ELR (cell line): ENCODE measurements around the gene ALOX5.
"Not testable (repeated sequence)": the region's sequence is repeated elsewhere in the genome, so short reads cannot be mapped to it uniquely, and the experiment has no call there.

Experiments used
- DNase-seq: peaks from one replicate; pipeline ENCODE4 v3.0.0-alpha.2; 2015; ENCODE audit warnings: low read depth

The ALOX5 gene

DNA sequence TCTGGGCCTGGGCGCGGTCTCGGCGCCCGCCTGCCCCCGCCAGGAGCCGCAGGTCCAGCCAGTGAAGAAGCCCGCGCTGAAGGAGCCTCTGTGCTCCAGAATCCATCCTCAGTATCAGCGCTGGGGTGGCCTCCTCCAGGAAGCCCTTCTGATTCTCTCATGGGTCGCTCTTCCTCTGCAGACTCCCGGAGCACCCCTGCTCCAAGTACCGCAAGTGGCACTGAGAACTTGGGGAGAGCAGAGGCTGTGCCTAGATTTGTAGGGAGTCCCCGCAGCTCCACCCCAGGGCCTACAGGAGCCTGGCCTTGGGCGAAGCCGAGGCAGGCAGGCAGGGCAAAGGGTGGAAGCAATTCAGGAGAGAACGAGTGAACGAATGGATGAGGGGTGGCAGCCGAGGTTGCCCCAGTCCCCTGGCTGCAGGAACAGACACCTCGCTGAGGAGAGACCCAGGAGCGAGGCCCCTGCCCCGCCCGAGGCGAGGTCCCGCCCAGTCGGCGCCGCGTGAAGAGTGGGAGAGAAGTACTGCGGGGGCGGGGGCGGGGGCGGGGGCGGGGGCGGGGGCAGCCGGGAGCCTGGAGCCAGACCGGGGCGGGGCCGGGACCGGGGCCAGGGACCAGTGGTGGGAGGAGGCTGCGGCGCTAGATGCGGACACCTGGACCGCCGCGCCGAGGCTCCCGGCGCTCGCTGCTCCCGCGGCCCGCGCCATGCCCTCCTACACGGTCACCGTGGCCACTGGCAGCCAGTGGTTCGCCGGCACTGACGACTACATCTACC, at the start of gene ALOX5:
Gene ALOX5 (plus strand): TSS at position 641 of the 774 bp plus-strand sequence. CDS start 64 bp downstream, at position 705.
- no peak for DNase-seq

- DNase-seq: no peak
These were observed 48.9 kb upstream of the ALOX5 start for GRCh38 chr10:45325116-45325515.

GRCh38 chr10:45326864-45327263, 47.2 kb upstream of the ALOX5 start:
- not testable (repeated sequence) for DNase-seq

GRCh38 chr10:45331824-45332223, 42.2 kb upstream of the ALOX5 start:
- DNase-seq: not testable (repeated sequence)

DNA sequence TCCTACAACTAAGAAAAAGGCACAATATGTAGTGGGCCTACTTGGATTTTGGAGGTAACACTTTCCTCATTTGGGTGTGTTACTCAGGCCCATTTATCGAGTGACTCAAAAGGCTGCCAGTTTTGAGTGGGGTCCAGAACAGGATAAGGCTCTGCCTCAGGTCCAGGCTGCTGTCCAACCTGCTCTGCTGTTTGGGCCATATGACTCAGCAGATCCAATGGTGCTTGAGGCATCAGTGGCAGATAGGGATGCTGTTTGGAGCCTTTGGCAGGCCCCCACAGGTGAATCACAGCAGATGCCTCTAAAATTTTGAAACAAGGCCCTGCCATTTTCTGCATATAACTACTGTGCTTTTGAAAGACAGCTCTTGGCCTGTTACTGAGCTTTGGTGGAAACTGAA, 34.1 kb upstream of the ALOX5 start:
- DNase-seq: no peak

DNA sequence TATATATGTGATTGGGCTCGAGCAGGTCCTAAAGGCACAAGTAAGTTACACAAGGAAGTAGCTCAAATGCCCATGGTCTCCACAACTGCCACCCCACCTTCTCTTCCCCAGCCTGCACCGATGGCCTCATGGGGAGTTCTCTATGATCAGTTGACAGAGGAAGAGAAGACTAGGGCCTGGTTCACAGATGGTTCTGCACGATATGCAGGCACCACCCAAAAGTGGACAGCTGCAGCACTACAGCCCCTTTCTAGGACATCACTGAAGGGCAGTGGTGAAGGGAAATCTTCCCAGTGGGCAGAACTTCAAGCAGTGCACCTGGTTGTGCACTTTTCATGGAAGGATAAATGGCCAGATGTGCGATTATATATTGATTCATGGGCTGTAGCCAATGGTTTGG, 33.6 kb upstream of the ALOX5 start:
- DNase-seq: not testable (repeated sequence)

- not testable (repeated sequence) for DNase-seq
These were observed 27.2 kb upstream of the ALOX5 start for GRCh38 chr10:45346652-45347335.

- not testable (repeated sequence) for DNase-seq
These were observed 26.6 kb upstream of the ALOX5 start for GRCh38 chr10:45347464-45347863.

DNA sequence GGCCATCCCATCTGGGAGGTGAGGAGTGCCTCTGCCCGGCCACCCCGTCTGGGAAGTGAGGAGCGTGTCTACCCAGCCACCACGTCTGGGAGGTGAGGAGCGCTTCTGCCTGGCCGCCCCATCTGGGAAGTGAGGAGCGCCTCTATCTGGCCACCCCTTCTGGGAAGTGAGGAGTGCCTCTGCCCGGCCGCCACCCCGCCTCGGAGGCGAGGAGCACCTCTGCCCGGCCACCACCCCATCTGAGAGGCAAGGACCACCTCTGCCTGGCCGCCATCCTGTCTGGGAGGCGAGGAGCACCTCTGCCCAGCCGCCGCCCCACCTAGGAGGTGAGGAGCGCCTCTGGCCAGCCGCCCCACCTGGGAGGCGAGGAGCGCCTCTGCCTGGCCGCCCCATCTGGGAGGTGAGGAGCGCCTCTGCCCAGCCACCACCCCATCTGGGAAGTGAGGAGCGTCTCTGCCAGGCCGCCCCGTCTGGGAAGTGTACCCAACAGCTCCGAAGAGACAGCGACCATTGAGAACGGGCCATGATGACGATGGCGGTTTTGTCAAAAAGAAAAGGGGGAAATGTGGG, 25.7 kb upstream of the ALOX5 start:
- not testable (repeated sequence) for DNase-seq

DNA sequence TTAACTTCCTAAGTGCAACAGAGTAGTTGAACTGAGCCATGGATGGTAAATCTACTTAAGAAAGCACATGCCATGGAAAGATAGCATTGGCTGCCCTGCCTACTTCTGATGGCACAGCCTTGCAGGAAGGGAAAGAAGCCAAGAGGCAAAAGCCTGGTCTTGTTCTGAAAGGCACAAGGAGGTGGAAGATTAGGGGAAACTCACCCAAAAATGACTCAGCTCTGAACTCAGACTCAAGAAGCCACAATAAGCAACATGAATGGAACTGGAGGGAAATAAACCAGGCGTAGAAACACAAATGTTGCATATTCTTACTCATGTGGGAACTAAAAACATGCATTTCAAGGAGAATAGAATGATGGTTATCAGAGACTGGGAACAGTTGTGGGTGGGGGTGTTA, 20.8 kb upstream of the ALOX5 start:
- peak; percentile 14 for DNase-seq

GRCh38 chr10:45354261-45354660, 19.8 kb upstream of the ALOX5 start:
- DNase-seq: peak; percentile 61

DNA sequence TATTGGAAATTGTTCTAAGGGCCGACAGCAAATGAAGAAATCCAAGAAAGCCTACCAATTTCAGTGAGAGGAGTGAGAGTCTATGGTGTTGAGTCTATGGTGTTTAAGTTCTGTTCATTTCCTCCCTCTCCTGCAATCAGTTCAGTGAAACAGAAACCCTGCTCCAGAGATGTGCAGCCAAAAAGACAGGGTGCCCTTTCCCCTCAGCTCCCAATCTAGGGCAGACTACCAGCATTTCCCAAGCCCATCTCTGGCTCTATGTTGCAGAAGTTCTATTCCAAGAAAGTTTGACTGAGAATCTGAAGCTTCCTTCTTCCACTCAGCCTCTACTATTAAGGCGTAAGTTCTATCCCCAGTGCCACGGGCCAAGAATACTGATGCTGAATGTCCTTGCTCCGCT, 18.5 kb upstream of the ALOX5 start:
- no peak for DNase-seq

GRCh38 chr10:45358961-45359360, 15.1 kb upstream of the ALOX5 start:
- not testable (repeated sequence) for DNase-seq

DNA sequence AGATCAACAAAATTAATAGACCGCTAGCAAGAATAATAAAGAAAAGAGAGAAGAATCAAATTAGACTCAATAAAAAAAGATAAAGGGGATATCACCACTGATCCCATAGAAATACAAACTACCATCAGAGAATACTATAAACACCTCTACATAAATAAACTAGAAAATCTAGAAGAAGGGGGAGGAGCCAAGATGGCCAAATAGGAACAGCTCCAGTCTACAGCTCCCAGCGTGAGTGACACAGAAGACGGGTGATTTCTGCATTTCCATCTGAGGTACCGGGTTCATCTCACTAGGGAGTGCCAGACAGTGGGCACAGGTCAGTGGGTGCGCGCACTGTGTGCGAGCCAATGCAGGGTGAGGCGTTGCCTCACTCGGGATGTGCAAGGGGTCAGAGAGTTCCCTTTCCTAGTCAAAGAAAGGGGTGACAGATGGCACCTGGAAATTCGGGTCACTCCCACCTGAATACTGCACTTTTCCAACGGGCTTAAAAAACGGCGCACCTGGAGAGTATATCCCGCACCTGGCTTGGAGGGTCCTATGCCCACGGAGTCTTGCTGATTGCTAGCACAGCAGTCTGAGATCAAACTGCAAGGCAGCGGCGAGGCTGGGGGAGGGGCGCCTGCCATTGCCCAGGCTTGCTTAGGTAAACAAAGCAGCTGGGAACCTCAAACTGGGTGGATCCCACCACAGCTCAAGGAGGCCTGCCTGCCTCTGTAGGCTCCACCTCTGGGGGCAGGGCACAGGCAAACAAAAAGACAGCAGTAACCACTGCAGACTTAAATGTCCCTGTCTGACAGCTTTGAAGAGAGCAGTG, 11.8 kb upstream of the ALOX5 start:
- DNase-seq: not testable (repeated sequence)

GRCh38 chr10:45367643-45368042, 6.4 kb upstream of the ALOX5 start:
- not testable (repeated sequence) for DNase-seq

DNA sequence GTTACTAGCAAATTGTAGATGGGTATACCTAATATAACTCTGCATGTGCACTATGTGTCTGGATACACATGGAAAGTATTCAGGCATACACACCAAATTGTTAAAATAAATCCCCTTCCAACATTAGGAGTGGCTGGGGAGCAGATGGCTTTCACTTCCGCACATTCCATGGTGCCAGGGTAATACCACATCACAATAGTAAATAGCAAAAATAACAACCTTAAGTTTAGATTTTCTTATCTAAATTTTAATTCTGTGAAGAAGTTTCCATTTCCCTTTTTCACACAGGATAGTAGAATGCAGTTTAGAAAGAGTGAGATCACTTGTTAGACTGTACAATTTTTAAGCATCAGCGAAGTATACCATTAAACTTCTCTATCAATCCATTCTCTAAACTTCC, 5.8 kb upstream of the ALOX5 start:
- DNase-seq: no peak

GRCh38 chr10:45370202-45370955, 3.6 kb upstream of the ALOX5 start:
- DNase-seq: no peak

DNA sequence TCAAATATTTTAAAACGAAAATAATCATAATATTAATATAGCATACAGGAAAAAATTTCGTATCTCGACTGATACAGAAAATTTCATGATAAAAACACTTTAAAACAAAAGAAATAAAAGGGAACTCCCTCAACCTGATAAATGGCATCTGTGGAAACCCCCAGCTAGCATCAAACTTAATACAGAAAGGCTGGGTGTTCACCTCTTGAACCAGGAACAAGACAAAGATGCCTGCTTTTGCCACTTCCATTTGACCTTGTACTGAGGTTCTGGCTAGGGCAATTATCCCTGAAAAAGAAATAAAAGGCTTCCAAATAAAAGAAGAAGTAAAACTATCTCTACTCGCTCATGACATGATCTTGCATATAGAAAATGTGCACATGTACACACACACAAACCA, 2.5 kb upstream of the ALOX5 start:
- no peak for DNase-seq

- no peak for DNase-seq
These were observed 1.6 kb upstream of the ALOX5 start for GRCh38 chr10:45372251-45372951.

- DNase-seq: no peak
These were observed 927 bp upstream of the ALOX5 start for GRCh38 chr10:45373003-45373575.
